GM19238 (cell line): Measurements from ENCODE around the gene TLCD1.

Experiments
- DNase-seq: peaks from one replicate; pipeline ENCODE4 v3.0.0; 2011; ENCODE audit warnings: low spot score; ENCODE audit not compliant: insufficient read length

TLCD1 gene

GRCh38 chr17:28688481-28688880 is 37.6 kb downstream of the TLCD1 start:
- no peak for DNase-seq

GRCh38 chr17:28686296-28686695 is 39.7 kb downstream of the TLCD1 start:
- no peak for DNase-seq

- DNase-seq = no peak
These were observed 40.7 kb downstream of the TLCD1 start for GRCh38 chr17:28685366-28685765.

GRCh38 chr17:28684963-28685362 is 41.1 kb downstream of the TLCD1 start:
- DNase-seq = no peak

- no peak for DNase-seq
These were observed 43.4 kb downstream of the TLCD1 start for GRCh38 chr17:28682655-28683054.

- no peak for DNase-seq
These were observed 50.1 kb downstream of the TLCD1 start for GRCh38 chr17:28675980-28676379.

GRCh38 chr17:28675490-28675889 is 50.5 kb downstream of the TLCD1 start:
- no peak for DNase-seq
